ENCODE measurements around the gene MAPK1IP1L. TPM values are rescaled to one million over a fixed set of nuclear protein-coding genes. Genes with fewer than 3 reads are reported as not detected.

MAPK1IP1L gene
- total RNA-seq, 1 experiment from 2014 or later, result 73.9 TPM

DNA sequence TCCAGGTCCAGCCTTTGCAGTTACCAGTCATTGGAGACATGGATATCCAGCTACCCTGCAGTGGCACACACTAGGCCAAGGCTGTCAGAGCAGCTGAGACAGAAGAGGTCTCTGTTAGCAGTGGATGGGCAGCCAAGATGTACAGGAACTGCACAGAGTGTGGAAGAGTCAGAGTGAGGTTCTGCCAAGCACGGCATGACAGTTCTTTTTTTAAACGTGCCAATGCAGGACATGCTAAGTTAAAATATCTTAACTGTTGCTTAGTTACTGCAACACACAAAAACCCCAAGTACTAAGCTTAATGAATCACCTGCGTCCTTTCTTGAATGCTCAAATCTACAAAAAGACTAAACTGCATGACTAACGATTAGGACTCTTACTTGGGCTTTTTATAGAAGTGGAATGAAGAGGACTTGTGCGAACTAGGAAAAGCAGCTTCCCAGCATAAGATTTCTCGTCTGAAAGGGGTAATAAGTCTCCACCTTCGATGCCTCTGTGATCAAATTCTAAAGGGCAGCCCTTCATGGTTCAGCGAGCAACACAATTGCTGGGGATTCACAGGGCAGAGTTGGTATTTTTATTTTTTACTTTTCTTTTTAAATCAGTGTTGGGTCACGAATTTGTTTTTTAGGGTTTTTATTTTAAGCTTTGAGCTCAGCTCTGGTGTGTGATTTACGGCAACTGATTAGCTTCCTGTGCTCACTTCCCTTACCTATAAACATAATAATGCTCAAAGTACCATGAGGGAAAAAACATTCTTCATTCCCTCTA lies 20.6 kb downstream of the MAPK1IP1L start:
- POLR2A ChIA-PET (ENCODE audit: unreplicated experiment), result interaction anchor here (0.5 to 0.7 kb wide), 3 partner anchors 12 to 1117 kb away, joined by 3 to 4 read pairs (median 4); no protein-coding TSS in a partner anchor
- H3F3A ChIP-seq (ENCODE audit: low read length, unreplicated experiment), result peaks cover 23% of the 10 kb centered on the region
- H3K79me2 ChIP-seq (ENCODE audit: low read length), result no peaks in the 10 kb centered on the region
- H3K36me3 ChIP-seq (ENCODE audit: low read depth, low read length), result 0 out of 2 replicates have a peak, but pooled peaks cover 4% of the 10 kb centered on the region
- H3K9ac ChIP-seq (ENCODE audit: low read length), result peak overlapping the region; percentile 9; the same call in 1 of the 2 replicates
- no peak overlapping the region for H2AFZ ChIP-seq (ENCODE audit: low read length)
- DNase-seq (peak; percentile 75), ATAC-seq (peak; percentile 72)
- no peak overlapping the region for H3K4me2 ChIP-seq (ENCODE audit: low read length)
- TF ChIP-seq, protein P1, sequence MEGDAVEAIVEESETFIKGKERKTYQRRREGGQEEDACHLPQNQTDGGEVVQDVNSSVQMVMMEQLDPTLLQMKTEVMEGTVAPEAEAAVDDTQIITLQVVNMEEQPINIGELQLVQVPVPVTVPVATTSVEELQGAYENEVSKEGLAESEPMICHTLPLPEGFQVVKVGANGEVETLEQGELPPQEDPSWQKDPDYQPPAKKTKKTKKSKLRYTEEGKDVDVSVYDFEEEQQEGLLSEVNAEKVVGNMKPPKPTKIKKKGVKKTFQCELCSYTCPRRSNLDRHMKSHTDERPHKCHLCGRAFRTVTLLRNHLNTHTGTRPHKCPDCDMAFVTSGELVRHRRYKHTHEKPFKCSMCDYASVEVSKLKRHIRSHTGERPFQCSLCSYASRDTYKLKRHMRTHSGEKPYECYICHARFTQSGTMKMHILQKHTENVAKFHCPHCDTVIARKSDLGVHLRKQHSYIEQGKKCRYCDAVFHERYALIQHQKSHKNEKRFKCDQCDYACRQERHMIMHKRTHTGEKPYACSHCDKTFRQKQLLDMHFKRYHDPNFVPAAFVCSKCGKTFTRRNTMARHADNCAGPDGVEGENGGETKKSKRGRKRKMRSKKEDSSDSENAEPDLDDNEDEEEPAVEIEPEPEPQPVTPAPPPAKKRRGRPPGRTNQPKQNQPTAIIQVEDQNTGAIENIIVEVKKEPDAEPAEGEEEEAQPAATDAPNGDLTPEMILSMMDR (conservative IDR thresholded peaks at IDR 0.05; ENCODE audit: low read depth, low read length), result no peak
- TF ChIP-seq EZH2 (IDR thresholded peaks at IDR 0.05; ENCODE audit: low read length, unreplicated experiment), result no peak
- no peak for TF ChIP-seq EZH2phosphoT487 (IDR thresholded peaks at IDR 0.05; ENCODE audit: borderline replicate concordance, low read length)
- TSS peak; percentile 1 for BruUV-seq (replicated peaks)
- H3K9me3 ChIP-seq (ENCODE audit: low read length), result no peaks in the 10 kb centered on the region
- intact Hi-C loops (cut with micrococcal nuclease), result loop anchor here (2.0 kb wide), 1 partner anchor 19 kb away; no protein-coding TSS in a partner anchor
- H3K4me3 ChIP-seq (ENCODE audit: low read length), result no peak overlapping the region
- CTCF ChIA-PET, result interaction anchor here (0.7 to 1.8 kb wide), 4 partner anchors 21 to 170 kb away, joined by 4 to 15 read pairs (median 4); partner anchors contain the start of genes GCH1 and MAPK1IP1L
- peaks cover 9% of the 10 kb centered on the region; the same call in 1 of the 2 replicates for H3K4me1 ChIP-seq (ENCODE audit: insufficient read depth, low read length)
- no peaks in the 10 kb centered on the region for H3K9me2 ChIP-seq (replicated peaks; ENCODE audit: low read length)
- peak overlapping the region; percentile 52 for H3K27ac ChIP-seq (ENCODE audit: low read length)
- H3K27me3 ChIP-seq (ENCODE audit: low read length), result no peaks in the 10 kb centered on the region
- H4K20me1 ChIP-seq (ENCODE audit: low read length), result no peaks in the 10 kb centered on the region

DNA sequence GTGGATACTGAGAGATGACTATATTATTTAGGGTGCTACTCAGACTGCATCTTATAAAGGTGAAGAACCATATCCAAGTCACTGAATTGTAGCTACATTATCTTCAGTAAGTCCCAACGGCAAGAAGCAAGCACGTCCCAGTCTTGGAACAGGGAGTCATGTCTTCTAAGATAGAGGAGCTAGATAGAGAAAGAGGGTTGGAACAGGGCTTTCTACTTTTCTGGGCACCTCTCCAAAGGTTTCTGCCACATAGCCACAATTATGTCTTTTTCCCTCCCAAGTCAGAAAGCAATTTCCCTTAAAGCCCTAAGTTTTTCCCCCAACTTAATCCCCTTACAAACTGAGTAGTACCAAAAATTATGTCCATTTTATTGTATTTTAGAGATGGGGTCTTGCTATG lies 22.4 kb downstream of the MAPK1IP1L start:
- H3K4me2 ChIP-seq (ENCODE audit: low read length), result no peak overlapping the region
- no TSS peak for BruUV-seq (replicated peaks)
- no peak overlapping the region for H3K27ac ChIP-seq (ENCODE audit: low read length)
- no peaks in the 10 kb centered on the region for H3K79me2 ChIP-seq (ENCODE audit: low read length)
- ChIA-PET POLR2A (ENCODE audit: unreplicated experiment) (no interaction called here), CTCF (interaction anchor here (0.7 kb wide), 1 partner anchor 188 kb away, joined by 3 read pairs; no protein-coding TSS in a partner anchor)
- no peak overlapping the region for H2AFZ ChIP-seq (ENCODE audit: low read length)
- no peaks in the 10 kb centered on the region for H3K9me2 ChIP-seq (replicated peaks; ENCODE audit: low read length)
- H3K9me3 ChIP-seq (ENCODE audit: low read length), result no peaks in the 10 kb centered on the region
- no peak overlapping the region for H3K4me3 ChIP-seq (ENCODE audit: low read length)
- H3K9ac ChIP-seq (ENCODE audit: low read length), result no peak overlapping the region
- no peaks in the 10 kb centered on the region for H3K27me3 ChIP-seq (ENCODE audit: low read length)
- no peak for ATAC-seq
- no peaks in the 10 kb centered on the region for H3K36me3 ChIP-seq (ENCODE audit: low read depth, low read length)
- peak; percentile 42 for DNase-seq
- TF ChIP-seq EZH2phosphoT487 (IDR thresholded peaks at IDR 0.05; ENCODE audit: borderline replicate concordance, low read length) (no peak), EZH2 (IDR thresholded peaks at IDR 0.05; ENCODE audit: low read length, unreplicated experiment) (no peak)
- TF ChIP-seq, protein P1 (conservative IDR thresholded peaks at IDR 0.05; ENCODE audit: low read depth, low read length), result no peak
- H3F3A ChIP-seq (ENCODE audit: low read length, unreplicated experiment), result peaks cover 21% of the 10 kb centered on the region
- peaks cover 9% of the 10 kb centered on the region; the same call in 1 of the 2 replicates for H3K4me1 ChIP-seq (ENCODE audit: insufficient read depth, low read length)
- intact Hi-C loops (cut with micrococcal nuclease), result no loop called here
- no peaks in the 10 kb centered on the region for H4K20me1 ChIP-seq (ENCODE audit: low read length)

DNA sequence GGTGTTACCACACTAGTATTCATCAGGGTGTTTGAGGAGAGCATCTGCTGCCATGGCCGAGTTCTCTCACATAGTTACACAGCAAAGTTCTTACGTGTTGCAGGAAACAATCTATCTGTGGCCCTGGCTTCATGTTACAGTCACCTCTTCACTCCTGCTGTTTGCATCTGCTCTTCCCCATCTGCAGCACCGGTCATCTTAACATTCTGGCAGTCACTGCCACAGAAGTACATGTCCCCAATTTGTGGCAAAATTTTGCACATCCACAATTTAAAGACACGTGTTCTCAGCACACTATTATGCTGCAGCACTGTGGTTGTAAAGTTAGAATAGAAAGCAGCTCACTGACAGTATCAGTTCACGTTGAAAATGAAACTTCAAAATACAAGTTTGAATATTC lies 23.2 kb downstream of the MAPK1IP1L start:
- intact Hi-C loops (cut with micrococcal nuclease), result no loop called here
- Histone ChIP-seq H3K9me3 (ENCODE audit: low read length) (no peaks in the 10 kb centered on the region), H2AFZ (ENCODE audit: low read length) (no peak overlapping the region), H3K9ac (ENCODE audit: low read length) (no peak overlapping the region), H3K9me2 (replicated peaks; ENCODE audit: low read length) (no peaks in the 10 kb centered on the region), H3K4me2 (ENCODE audit: low read length) (no peak overlapping the region), H3K36me3 (ENCODE audit: low read depth, low read length) (no peaks in the 10 kb centered on the region), H3K4me1 (ENCODE audit: insufficient read depth, low read length) (peaks cover 9% of the 10 kb centered on the region; the same call in 1 of the 2 replicates), H3K27ac (ENCODE audit: low read length) (no peak overlapping the region), H4K20me1 (ENCODE audit: low read length) (no peaks in the 10 kb centered on the region), H3K27me3 (ENCODE audit: low read length) (no peaks in the 10 kb centered on the region), H3K4me3 (ENCODE audit: low read length) (no peak overlapping the region), H3K79me2 (ENCODE audit: low read length) (no peaks in the 10 kb centered on the region), H3F3A (ENCODE audit: low read length, unreplicated experiment) (peaks cover 13% of the 10 kb centered on the region)
- peak; percentile 5; the same call in 1 of the 2 replicates for ATAC-seq
- CTCF ChIA-PET, result no interaction called here
- POLR2A ChIA-PET (ENCODE audit: unreplicated experiment), result no interaction called here
- BruUV-seq (replicated peaks), result no TSS peak
- TF ChIP-seq, protein P1 (conservative IDR thresholded peaks at IDR 0.05; ENCODE audit: low read depth, low read length), result no peak
- no peak for TF ChIP-seq EZH2 (IDR thresholded peaks at IDR 0.05; ENCODE audit: low read length, unreplicated experiment)
- no peak for TF ChIP-seq EZH2phosphoT487 (IDR thresholded peaks at IDR 0.05; ENCODE audit: borderline replicate concordance, low read length)
- no peak for DNase-seq

All from PC-3 (cell line).